ENCODE data around the gene TTYH1. TPM values are rescaled to one million over a fixed set of nuclear protein-coding genes. Genes with fewer than 3 reads are reported as not detected.

TTYH1 gene
- total and polyA plus RNA-seq, 9 of the 15 experiments (the other 6 are each of a cell fraction or from before 2014, with no cell fraction given): 0.08 TPM; not detected in 8

DNA sequence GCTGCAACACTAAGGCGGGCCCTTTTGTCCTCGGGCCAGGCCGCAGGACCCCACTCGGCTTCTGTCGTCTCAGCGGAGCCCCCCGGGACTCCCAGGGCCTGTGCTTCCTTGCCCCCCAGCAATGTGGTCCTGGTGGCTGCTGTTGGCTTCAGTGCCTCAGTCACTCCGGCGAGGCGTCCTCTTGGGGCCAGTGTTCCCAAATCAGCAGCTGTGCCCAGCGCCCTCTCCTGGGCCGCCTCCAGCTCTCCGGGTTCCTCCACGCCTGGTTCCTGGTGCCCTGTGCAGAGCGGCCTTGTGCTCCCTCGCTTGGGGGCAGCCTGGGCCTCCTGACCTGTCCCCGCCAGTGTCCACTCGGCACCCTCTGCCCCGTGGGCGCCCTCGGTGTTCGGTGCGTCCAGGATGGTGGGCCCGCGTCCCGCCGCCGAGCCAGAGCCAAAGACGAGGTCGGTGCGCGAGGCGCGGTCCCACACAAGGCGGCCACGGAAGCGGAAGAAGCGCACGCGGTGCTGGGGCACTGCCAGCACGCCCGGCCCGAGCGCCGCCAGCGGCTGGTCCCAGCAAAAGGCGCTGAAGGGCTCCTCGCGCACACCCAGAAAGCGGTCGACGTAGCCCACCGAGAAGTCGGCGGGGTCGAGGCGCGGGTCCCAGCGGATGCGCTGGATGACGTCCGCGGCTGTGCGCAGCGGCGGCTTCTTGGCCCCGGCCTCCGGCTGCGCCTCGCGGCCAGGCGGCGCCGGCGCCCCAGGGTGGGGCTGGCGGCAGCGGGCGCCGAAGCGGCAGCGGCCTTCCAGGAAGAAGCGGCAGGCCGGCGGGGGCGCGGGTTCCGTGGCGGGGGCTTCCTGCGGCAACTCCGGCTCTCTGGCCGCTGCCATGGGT, 47.6 kb downstream of the TTYH1 start (continued):
- TF ChIP-seq, protein P1, sequence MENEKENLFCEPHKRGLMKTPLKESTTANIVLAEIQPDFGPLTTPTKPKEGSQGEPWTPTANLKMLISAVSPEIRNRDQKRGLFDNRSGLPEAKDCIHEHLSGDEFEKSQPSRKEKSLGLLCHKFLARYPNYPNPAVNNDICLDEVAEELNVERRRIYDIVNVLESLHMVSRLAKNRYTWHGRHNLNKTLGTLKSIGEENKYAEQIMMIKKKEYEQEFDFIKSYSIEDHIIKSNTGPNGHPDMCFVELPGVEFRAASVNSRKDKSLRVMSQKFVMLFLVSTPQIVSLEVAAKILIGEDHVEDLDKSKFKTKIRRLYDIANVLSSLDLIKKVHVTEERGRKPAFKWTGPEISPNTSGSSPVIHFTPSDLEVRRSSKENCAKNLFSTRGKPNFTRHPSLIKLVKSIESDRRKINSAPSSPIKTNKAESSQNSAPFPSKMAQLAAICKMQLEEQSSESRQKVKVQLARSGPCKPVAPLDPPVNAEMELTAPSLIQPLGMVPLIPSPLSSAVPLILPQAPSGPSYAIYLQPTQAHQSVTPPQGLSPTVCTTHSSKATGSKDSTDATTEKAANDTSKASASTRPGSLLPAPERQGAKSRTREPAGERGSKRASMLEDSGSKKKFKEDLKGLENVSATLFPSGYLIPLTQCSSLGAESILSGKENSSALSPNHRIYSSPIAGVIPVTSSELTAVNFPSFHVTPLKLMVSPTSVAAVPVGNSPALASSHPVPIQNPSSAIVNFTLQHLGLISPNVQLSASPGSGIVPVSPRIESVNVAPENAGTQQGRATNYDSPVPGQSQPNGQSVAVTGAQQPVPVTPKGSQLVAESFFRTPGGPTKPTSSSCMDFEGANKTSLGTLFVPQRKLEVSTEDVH (IDR thresholded peaks at IDR 0.05; ENCODE audit: low read depth, partially characterized antibody): peak; percentile 14
- TF ChIP-seq RHOXF2B (CRISPR knock-in tag; conservative IDR thresholded peaks at IDR 0.05) (no peak), POLR2B (IDR thresholded peaks at IDR 0.05; ENCODE audit: low read depth, partially characterized antibody) (peak; percentile 19), ZNF431 (CRISPR knock-in tag; IDR thresholded peaks at IDR 0.05) (peak; percentile 71; the same call in 1 of the 2 replicates), MTA2 (IDR thresholded peaks at IDR 0.05; ENCODE audit: low read depth) (no peak), CSDE1 (IDR thresholded peaks at IDR 0.05) (no peak), C11orf30 (IDR thresholded peaks at IDR 0.05; ENCODE audit: low read depth) (no peak), RBM15 (IDR thresholded peaks at IDR 0.05; ENCODE audit: insufficient read depth, low read length) (no peak)
- TF ChIP-seq, protein P2, sequence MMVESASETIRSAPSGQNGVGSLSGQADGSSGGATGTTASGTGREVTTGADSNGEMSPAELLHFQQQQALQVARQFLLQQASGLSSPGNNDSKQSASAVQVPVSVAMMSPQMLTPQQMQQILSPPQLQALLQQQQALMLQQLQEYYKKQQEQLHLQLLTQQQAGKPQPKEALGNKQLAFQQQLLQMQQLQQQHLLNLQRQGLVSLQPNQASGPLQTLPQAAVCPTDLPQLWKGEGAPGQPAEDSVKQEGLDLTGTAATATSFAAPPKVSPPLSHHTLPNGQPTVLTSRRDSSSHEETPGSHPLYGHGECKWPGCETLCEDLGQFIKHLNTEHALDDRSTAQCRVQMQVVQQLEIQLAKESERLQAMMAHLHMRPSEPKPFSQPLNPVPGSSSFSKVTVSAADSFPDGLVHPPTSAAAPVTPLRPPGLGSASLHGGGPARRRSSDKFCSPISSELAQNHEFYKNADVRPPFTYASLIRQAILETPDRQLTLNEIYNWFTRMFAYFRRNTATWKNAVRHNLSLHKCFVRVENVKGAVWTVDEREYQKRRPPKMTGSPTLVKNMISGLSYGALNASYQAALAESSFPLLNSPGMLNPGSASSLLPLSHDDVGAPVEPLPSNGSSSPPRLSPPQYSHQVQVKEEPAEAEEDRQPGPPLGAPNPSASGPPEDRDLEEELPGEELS (CRISPR knock-in tag; IDR thresholded peaks at IDR 0.05; ENCODE audit: borderline replicate concordance): no peak

All from K562 (cell line).